ENCODE data around the gene MFSD11. TPM values are rescaled to one million over a fixed set of nuclear protein-coding genes. Genes with fewer than 3 reads are reported as not detected.

Gene MFSD11
- total and polyA plus RNA-seq, 2 of the 4 experiments (the other 2 are of a cell fraction) = 12.3 to 16.1 TPM

- no peak overlapping the region for H3K18ac ChIP-seq (ENCODE audit: low read depth, low read length)
- H4K8ac ChIP-seq (ENCODE audit: low read depth in 2 of 2, low read length in 2 of 2) = no peak overlapping the region
- no peak overlapping the region for H3K56ac ChIP-seq (ENCODE audit: extremely low read depth, insufficient read depth, low read length)
- no peak overlapping the region for H3K4me2 ChIP-seq (ENCODE audit: low read depth, low read length)
- no peaks in the 10 kb centered on the region for H3K27me3 ChIP-seq (ENCODE audit: control insufficient read depth, insufficient read depth, low read length)
- no peak overlapping the region for H4K5ac ChIP-seq (ENCODE audit: low read depth, low read length)
- no peak overlapping the region for H3K14ac ChIP-seq (replicated peaks; ENCODE audit: low read depth, low read length)
- no peak overlapping the region for H3K4me3 ChIP-seq (ENCODE audit: insufficient read depth, low read depth, low read length)
- H3K4me1 ChIP-seq (ENCODE audit: control insufficient read depth, insufficient read depth, low read length) = no peaks in the 10 kb centered on the region
- H2BK15ac ChIP-seq (ENCODE audit: low read depth, low read length) = no peak overlapping the region
- H3K79me1 ChIP-seq (ENCODE audit: low read depth in 1 of 2, low read length in 2 of 2) = 0 out of 4 replicates have a peak, but pooled peaks cover under 1 to 3% of the 10 kb centered on the region in 2 experiments
- ATAC-seq (ENCODE audit: low read depth) (no peak), DNase-seq (no peak)
- TF ChIP-seq RAD21 (IDR thresholded peaks at IDR 0.05; ENCODE audit: low read length) (no peak), MXI1 (IDR thresholded peaks at IDR 0.05; ENCODE audit: borderline replicate concordance, low read depth, low read length) (no peak), POLR2A (IDR thresholded peaks at IDR 0.05; ENCODE audit: low read depth, low read length) (no peak), FOS (IDR thresholded peaks at IDR 0.05; ENCODE audit: low read depth, low read length) (no peak), ELK1 (IDR thresholded peaks at IDR 0.05; ENCODE audit: borderline replicate concordance, low read depth, low read length) (no peak), CTCF (conservative IDR thresholded peaks at IDR 0.05; ENCODE audit: low read depth, low read length) (no peak), CEBPB (IDR thresholded peaks at IDR 0.05; ENCODE audit: low read depth, low read length) (no peak), NFE2L2 (IDR thresholded peaks at IDR 0.05; ENCODE audit: low read depth, low read length) (no peak), SMC3 (IDR thresholded peaks at IDR 0.05; ENCODE audit: low read depth, low read length) (no peak), BHLHE40 (IDR thresholded peaks at IDR 0.05; ENCODE audit: low read depth, low read length) (no peak)
- H2BK120ac ChIP-seq (ENCODE audit: low read depth, low read length) = no peak overlapping the region
- no peak overlapping the region for H3K27ac ChIP-seq (ENCODE audit: insufficient read depth, low read length)
- no peaks in the 10 kb centered on the region; the same call in 1 of the 2 replicates for H3K9me3 ChIP-seq (ENCODE audit: control insufficient read depth, insufficient read depth, low read length)
- H3K36me3 ChIP-seq (ENCODE audit: control insufficient read depth, insufficient read depth, low read length) = peaks cover 27% of the 10 kb centered on the region
- no peak overlapping the region for H2AK9ac ChIP-seq (replicated peaks; ENCODE audit: low read depth, low read length, poor library complexity)
- H3K9me1 ChIP-seq (ENCODE audit: insufficient read depth, low read length) = peaks cover 4% of the 10 kb centered on the region
- intact Hi-C loops (cut with micrococcal nuclease) = no loop called here
- ChIA-PET CTCF (no interaction called here), POLR2A (ENCODE audit: unreplicated experiment) (no interaction called here)
- 67% methylated on average over 2 of the region's 9 CpGs; no CpG with 5 or more reads in 1 of the 2 experiments for WGBS, 2 experiments (ENCODE audit: extremely low coverage in 2 of 2, insufficient read length in 1 of 2)
- no TSS peak for BruUV-seq (replicated peaks)
- H3K23ac ChIP-seq (ENCODE audit: low read depth, low read length) = no peak overlapping the region
- no peak overlapping the region for H2AK5ac ChIP-seq (ENCODE audit: low read depth, low read length)
- in situ Hi-C loops (cut with MboI; ENCODE audit: low sequenced_read_pairs) = no loop called here
- H4K91ac ChIP-seq (ENCODE audit: insufficient read depth, low read depth, low read length) = no peak overlapping the region
- H4K20me1 ChIP-seq (ENCODE audit: insufficient read depth, low read length) = no peaks in the 10 kb centered on the region
- H2BK5ac ChIP-seq (ENCODE audit: low read depth, low read length, poor library complexity, severe bottlenecking) = no peak overlapping the region
- no peak overlapping the region for H3K4ac ChIP-seq (ENCODE audit: low read depth, low read length)
- no peak overlapping the region for H3K9ac ChIP-seq (ENCODE audit: low read depth, low read length)
- H2AFZ ChIP-seq (replicated peaks; ENCODE audit: low read length, poor library complexity) = no peak overlapping the region
- no peak overlapping the region for H2BK20ac ChIP-seq (ENCODE audit: low read depth, low read length)
- dilution Hi-C loops (cut with HindIII; ENCODE audit: low sequenced_read_pairs, unreplicated experiment) = no loop called here
Observed at GRCh38 chr17:76747716-76748363, 9.9 kb downstream of the MFSD11 start.

All from IMR-90 (cell line).